Astrocyte (in vitro differentiated cells and primary cell): ENCODE measurements around the gene PCBP3. TPM values are rescaled to one million over a fixed set of nuclear protein-coding genes. Genes with fewer than 3 reads are reported as not detected.

Source experiments
- DNase-seq: peaks from one replicate; pipeline ENCODE4 v3.0.0-alpha.2; 2010; ENCODE audit warnings: low read depth
- FAIRE-seq: peaks from 2 replicates; lab custom pipeline; 2011; peaks lifted over from hg19 to GRCh38; lab: Jason Lieb, UNC
- H2AFZ ChIP-seq: 2 replicates; pipeline ENCODE4 v1.6.0; 2012; ENCODE audit warnings: low read depth, low read length, inconsistent platforms
- H3K27ac ChIP-seq: 2 replicates; pipeline ENCODE4 v1.5.1; 2011; ENCODE audit warnings: low read depth, low read length, inconsistent platforms
- H3K27me3 ChIP-seq: 2 replicates; pipeline ENCODE4 v1.6.0; 2011; ENCODE audit warnings: low read length, inconsistent platforms; ENCODE audit not compliant: insufficient read depth
- H3K36me3 ChIP-seq: 2 replicates; pipeline ENCODE4 v1.5.1; 2011; ENCODE audit warnings: low read length, inconsistent platforms; ENCODE audit not compliant: insufficient read depth
- H3K4me1 ChIP-seq: 2 replicates; pipeline ENCODE4 v1.5.1; 2011; ENCODE audit warnings: low read length, inconsistent platforms; ENCODE audit not compliant: insufficient read depth
- H3K4me2 ChIP-seq: 2 replicates; pipeline ENCODE4 v1.6.0; 2012; ENCODE audit warnings: low read length, inconsistent platforms
- H3K4me3 ChIP-seq: 2 replicates; pipeline ENCODE4 v1.5.1; 2011; ENCODE audit warnings: low read depth, mild to moderate bottlenecking, low read length, inconsistent platforms; ENCODE audit not compliant: insufficient read depth
- H3K79me2 ChIP-seq: 2 replicates; pipeline ENCODE4 v1.6.0; 2012; ENCODE audit warnings: mild to moderate bottlenecking, low read length, inconsistent platforms; ENCODE audit not compliant: insufficient read depth
- H3K9ac ChIP-seq: 2 replicates; pipeline ENCODE4 v1.6.0; 2012; ENCODE audit warnings: mild to moderate bottlenecking, low read length, inconsistent platforms
- H3K9me3 ChIP-seq: 2 replicates; pipeline ENCODE4 v1.5.1; 2012; ENCODE audit warnings: low read depth, mild to moderate bottlenecking, low read length, inconsistent platforms; ENCODE audit not compliant: insufficient read depth
- H4K20me1 ChIP-seq: 2 replicates; pipeline ENCODE4 v1.6.0; 2012; ENCODE audit warnings: low read length, inconsistent platforms; ENCODE audit not compliant: insufficient read depth
- H3K27ac Mint-ChIP-seq: one replicate; pipeline ENCODE4 v1.8.0; 2021; ENCODE audit warnings: mild to moderate bottlenecking, mixed read lengths; ENCODE audit not compliant: unreplicated experiment
- H3K27me3 Mint-ChIP-seq: one replicate; pipeline ENCODE4 v1.8.0; 2021; ENCODE audit warnings: low read depth, mixed read lengths; ENCODE audit not compliant: unreplicated experiment
- H3K36me3 Mint-ChIP-seq: one replicate; pipeline ENCODE4 v1.8.0; 2021; ENCODE audit warnings: low read depth, mixed read lengths; ENCODE audit not compliant: unreplicated experiment
- H3K4me1 Mint-ChIP-seq: one replicate; pipeline ENCODE4 v1.8.0; 2021; ENCODE audit warnings: low read depth, mixed read lengths; ENCODE audit not compliant: unreplicated experiment
- H3K4me3 Mint-ChIP-seq: one replicate; pipeline ENCODE4 v1.8.0; 2021; ENCODE audit warnings: mild to moderate bottlenecking, moderate library complexity, mixed read lengths; ENCODE audit not compliant: unreplicated experiment
- H3K9me3 Mint-ChIP-seq: one replicate; pipeline ENCODE4 v1.8.0; 2021; ENCODE audit warnings: mild to moderate bottlenecking, mixed read lengths; ENCODE audit not compliant: unreplicated experiment
- EZH2 ChIP-seq: IDR thresholded peaks from 2 replicates; pipeline ENCODE4 v1.6.1; 2012; ENCODE audit warnings: mild to moderate bottlenecking, low read length, inconsistent platforms; ENCODE audit not compliant: insufficient read depth
- total RNA-seq: library from RNA; stranded (reverse); gene quantifications from 2 replicates; pipeline ENCODE4 v1.2.1, GENCODE V29; 2021
- TF ChIP-seq, protein P1 (sequence below): IDR thresholded peaks from 2 replicates; pipeline ENCODE4 v1.5.1; 2011; ENCODE audit warnings: low read depth, mild to moderate bottlenecking, inconsistent platforms, low read length, moderate library complexity; ENCODE audit not compliant: insufficient read depth

PCBP3 gene
- total RNA-seq, 1 donor from 2014 or later: 1.8 TPM

GRCh38 chr21:45828580-45829570 is 185.3 kb downstream of the PCBP3 start:
- Histone ChIP-seq H3K9me3 (no peaks in the 10 kb centered on the region), H3K9ac (no peak overlapping the region), H3K27me3 (no peaks in the 10 kb centered on the region), H3K4me1 (no peaks in the 10 kb centered on the region), H4K20me1 (no peaks in the 10 kb centered on the region), H3K36me3 (no peaks in the 10 kb centered on the region), H2AFZ (no peak overlapping the region), H3K79me2 (no peaks in the 10 kb centered on the region), H3K4me3 (no peak overlapping the region), H3K27ac (no peak overlapping the region), H3K4me2 (no peak overlapping the region)
- H3K9me3 Mint-ChIP-seq: peaks cover 3% of the 10 kb centered on the region
- FAIRE-seq (no peak), DNase-seq (no peak)
- no peaks in the 10 kb centered on the region for H3K4me1 Mint-ChIP-seq
- H3K27me3 Mint-ChIP-seq: peaks cover 50% of the 10 kb centered on the region
- TF ChIP-seq, protein P1, sequence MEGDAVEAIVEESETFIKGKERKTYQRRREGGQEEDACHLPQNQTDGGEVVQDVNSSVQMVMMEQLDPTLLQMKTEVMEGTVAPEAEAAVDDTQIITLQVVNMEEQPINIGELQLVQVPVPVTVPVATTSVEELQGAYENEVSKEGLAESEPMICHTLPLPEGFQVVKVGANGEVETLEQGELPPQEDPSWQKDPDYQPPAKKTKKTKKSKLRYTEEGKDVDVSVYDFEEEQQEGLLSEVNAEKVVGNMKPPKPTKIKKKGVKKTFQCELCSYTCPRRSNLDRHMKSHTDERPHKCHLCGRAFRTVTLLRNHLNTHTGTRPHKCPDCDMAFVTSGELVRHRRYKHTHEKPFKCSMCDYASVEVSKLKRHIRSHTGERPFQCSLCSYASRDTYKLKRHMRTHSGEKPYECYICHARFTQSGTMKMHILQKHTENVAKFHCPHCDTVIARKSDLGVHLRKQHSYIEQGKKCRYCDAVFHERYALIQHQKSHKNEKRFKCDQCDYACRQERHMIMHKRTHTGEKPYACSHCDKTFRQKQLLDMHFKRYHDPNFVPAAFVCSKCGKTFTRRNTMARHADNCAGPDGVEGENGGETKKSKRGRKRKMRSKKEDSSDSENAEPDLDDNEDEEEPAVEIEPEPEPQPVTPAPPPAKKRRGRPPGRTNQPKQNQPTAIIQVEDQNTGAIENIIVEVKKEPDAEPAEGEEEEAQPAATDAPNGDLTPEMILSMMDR: no peak
- TF ChIP-seq EZH2: no peak
- peaks cover 3% of the 10 kb centered on the region for H3K36me3 Mint-ChIP-seq
- H3K27ac Mint-ChIP-seq: no peak overlapping the region
- H3K4me3 Mint-ChIP-seq: no peak overlapping the region

DNA sequence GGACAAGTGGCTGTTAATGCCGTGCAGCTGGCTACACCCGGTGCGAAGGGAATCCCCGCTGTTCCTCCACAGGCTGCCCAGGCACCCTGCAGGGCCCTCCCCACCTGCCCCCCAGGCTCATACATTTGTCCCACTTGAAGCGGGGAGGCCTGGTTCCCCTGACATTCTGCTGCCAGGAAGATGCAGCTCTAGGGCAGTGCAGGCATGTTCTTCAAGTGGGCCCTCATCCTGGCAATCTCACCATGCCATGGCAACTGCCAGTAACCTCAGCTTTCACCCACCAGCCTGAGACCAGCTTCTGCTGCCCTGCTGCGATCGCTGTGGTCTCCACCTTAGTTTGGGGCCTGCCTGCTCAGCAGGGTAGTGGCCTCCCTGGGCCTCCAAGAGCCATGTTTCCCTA is 186.1 kb downstream of the PCBP3 start:
- TF ChIP-seq, protein P1: no peak
- TF ChIP-seq EZH2: no peak
- Histone ChIP-seq H3K36me3 (no peaks in the 10 kb centered on the region), H3K9ac (no peak overlapping the region), H4K20me1 (no peaks in the 10 kb centered on the region), H3K27ac (no peak overlapping the region), H3K79me2 (no peaks in the 10 kb centered on the region), H3K27me3 (no peaks in the 10 kb centered on the region), H2AFZ (no peak overlapping the region), H3K4me1 (no peaks in the 10 kb centered on the region), H3K9me3 (no peaks in the 10 kb centered on the region), H3K4me2 (no peak overlapping the region), H3K4me3 (no peak overlapping the region)
- DNase-seq: no peak
- Mint-ChIP-seq H3K9me3 (peaks cover 3% of the 10 kb centered on the region), H3K27ac (no peak overlapping the region), H3K36me3 (peaks cover 3% of the 10 kb centered on the region), H3K27me3 (peaks cover 43% of the 10 kb centered on the region), H3K4me3 (no peak overlapping the region), H3K4me1 (no peaks in the 10 kb centered on the region)
- FAIRE-seq: no peak

GRCh38 chr21:45830221-45830640 is 186.7 kb downstream of the PCBP3 start:
- H3K27ac Mint-ChIP-seq: no peak overlapping the region
- Histone ChIP-seq H3K4me3 (no peak overlapping the region), H3K27ac (no peak overlapping the region), H3K4me2 (no peak overlapping the region), H3K9me3 (no peaks in the 10 kb centered on the region), H2AFZ (no peak overlapping the region), H3K79me2 (no peaks in the 10 kb centered on the region), H3K9ac (no peak overlapping the region), H3K36me3 (no peaks in the 10 kb centered on the region), H3K4me1 (no peaks in the 10 kb centered on the region), H4K20me1 (no peaks in the 10 kb centered on the region), H3K27me3 (no peaks in the 10 kb centered on the region)
- H3K27me3 Mint-ChIP-seq: peaks cover 38% of the 10 kb centered on the region
- no peak for TF ChIP-seq EZH2
- TF ChIP-seq, protein P1: no peak
- peaks cover 3% of the 10 kb centered on the region for H3K9me3 Mint-ChIP-seq
- no peak for DNase-seq
- H3K4me3 Mint-ChIP-seq: no peak overlapping the region
- H3K36me3 Mint-ChIP-seq: peaks cover 3% of the 10 kb centered on the region
- no peak for FAIRE-seq
- no peaks in the 10 kb centered on the region for H3K4me1 Mint-ChIP-seq
